Sigmoid colon (tissue), 4 donors: Measurements from ENCODE around the gene UVRAG.

Experiments used
- CTCF ChIP-seq, 4 experiments: fragments of 450-650 bp in 3 of 4; fragments of 200-600 bp in 1 of 4; IDR thresholded peaks; one replicate each; pipeline ENCODE4 v1.5.1; 2016 to 2019; ENCODE audit warnings: antibody characterized with exemption in 4 of 4, mild to moderate bottlenecking in 3 of 4, moderate library complexity in 2 of 4
- POLR2A ChIP-seq, 2 donors: fragments of 450-650 bp; IDR thresholded peaks; one replicate each; pipeline ENCODE4 v1.6.1; 2016; ENCODE audit warnings: antibody characterized with exemption in 2 of 2, mild to moderate bottlenecking in 2 of 2, moderate library complexity in 2 of 2
- POLR2AphosphoS5 ChIP-seq, 4 donors: sonication (generic); formaldehyde crosslinking; IDR thresholded peaks; one replicate each; pipeline ENCODE4 v1.6.1; 2017; ENCODE audit warnings: antibody characterized with exemption in 4 of 4

GRCh38 chr11:76004400-76004799 is 189.4 kb downstream of the UVRAG start:
- TF ChIP-seq POLR2A (IDR thresholded peaks at IDR 0.05), result no peak
- no peak for TF ChIP-seq POLR2AphosphoS5 (IDR thresholded peaks at IDR 0.05)
- no peak for TF ChIP-seq CTCF (IDR thresholded peaks at IDR 0.05)
